ENCODE data around the gene C1QTNF6. TPM values are rescaled to one million over a fixed set of nuclear protein-coding genes. Genes with fewer than 3 reads are reported as not detected.

C1QTNF6 gene
- polyA plus RNA-seq, 1 donor from 2014 or later: 5.3 TPM

DNA sequence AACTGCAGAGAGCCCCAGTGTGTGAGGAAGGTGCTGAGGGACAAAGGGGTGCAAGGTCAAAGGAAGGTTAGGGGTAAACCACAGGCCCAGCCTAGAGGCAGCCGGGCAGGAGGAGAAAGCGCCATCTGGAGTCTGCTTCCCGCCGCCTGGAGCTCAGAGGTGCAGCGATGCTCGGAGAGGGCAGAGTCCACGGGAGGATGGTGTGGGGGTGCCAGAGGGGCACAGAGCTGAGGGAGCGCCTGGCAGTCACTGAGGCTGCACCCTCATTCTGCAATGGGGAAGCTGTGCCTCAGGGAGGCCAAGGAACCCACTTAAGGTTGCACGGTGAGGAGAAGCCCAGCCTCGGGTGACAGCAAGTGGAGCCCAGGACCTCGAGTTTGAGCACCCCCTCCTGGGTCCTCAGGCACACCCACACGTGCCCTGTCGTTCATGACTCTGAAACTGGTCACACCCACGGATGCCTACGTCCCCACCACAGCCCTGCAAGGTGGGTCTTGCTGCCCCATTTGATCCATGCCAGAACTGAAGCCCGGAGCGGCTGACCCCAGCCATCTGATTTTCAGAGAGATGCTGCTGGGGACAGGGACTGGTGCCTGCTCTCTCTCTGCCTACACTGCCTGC, 39.9 kb downstream of the C1QTNF6 start:
- H3K4me3 ChIP-seq (ENCODE audit: low read length): no peak overlapping the region
- TF ChIP-seq EP300 (conservative IDR thresholded peaks at IDR 0.05; ENCODE audit: poor library complexity, severe bottlenecking): no peak
- TF ChIP-seq POLR2AphosphoS5 (IDR thresholded peaks at IDR 0.05): no peak
- TF ChIP-seq EZH2 (IDR thresholded peaks at IDR 0.05; ENCODE audit: borderline replicate concordance, insufficient read depth, low read length, poor library complexity, severe bottlenecking): no peak
- no peak for TF ChIP-seq SMC3 (conservative IDR thresholded peaks at IDR 0.05; ENCODE audit: poor library complexity)
- TF ChIP-seq RAD21 (conservative IDR thresholded peaks at IDR 0.05): no peak
- no peak for TF ChIP-seq MXI1 (conservative IDR thresholded peaks at IDR 0.05; ENCODE audit: poor library complexity, severe bottlenecking)
- no peak for TF ChIP-seq REST (IDR thresholded peaks at IDR 0.05; ENCODE audit: borderline replicate concordance)
- TF ChIP-seq, protein P1, sequence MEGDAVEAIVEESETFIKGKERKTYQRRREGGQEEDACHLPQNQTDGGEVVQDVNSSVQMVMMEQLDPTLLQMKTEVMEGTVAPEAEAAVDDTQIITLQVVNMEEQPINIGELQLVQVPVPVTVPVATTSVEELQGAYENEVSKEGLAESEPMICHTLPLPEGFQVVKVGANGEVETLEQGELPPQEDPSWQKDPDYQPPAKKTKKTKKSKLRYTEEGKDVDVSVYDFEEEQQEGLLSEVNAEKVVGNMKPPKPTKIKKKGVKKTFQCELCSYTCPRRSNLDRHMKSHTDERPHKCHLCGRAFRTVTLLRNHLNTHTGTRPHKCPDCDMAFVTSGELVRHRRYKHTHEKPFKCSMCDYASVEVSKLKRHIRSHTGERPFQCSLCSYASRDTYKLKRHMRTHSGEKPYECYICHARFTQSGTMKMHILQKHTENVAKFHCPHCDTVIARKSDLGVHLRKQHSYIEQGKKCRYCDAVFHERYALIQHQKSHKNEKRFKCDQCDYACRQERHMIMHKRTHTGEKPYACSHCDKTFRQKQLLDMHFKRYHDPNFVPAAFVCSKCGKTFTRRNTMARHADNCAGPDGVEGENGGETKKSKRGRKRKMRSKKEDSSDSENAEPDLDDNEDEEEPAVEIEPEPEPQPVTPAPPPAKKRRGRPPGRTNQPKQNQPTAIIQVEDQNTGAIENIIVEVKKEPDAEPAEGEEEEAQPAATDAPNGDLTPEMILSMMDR (IDR thresholded peaks at IDR 0.05; ENCODE audit: poor library complexity, severe bottlenecking): no peak
- TF ChIP-seq TAF1 (IDR thresholded peaks at IDR 0.05; ENCODE audit: low read depth): no peak
- no peaks in the 10 kb centered on the region for H3K9me3 ChIP-seq (ENCODE audit: low read length)
- H2AFZ ChIP-seq (ENCODE audit: low read depth, low read length): no peak overlapping the region
- H3F3A ChIP-seq (ENCODE audit: insufficient read depth, low read length, poor library complexity, severe bottlenecking): no peaks in the 10 kb centered on the region
- no peaks in the 10 kb centered on the region for H3K79me2 ChIP-seq (replicated peaks; ENCODE audit: insufficient read depth, low read length)
- H3K36me3 ChIP-seq (ENCODE audit: insufficient read depth, low read length): no peaks in the 10 kb centered on the region
- no peaks in the 10 kb centered on the region for H3K9me2 ChIP-seq (ENCODE audit: insufficient read depth, low read length)
- no peak overlapping the region for H3K4me2 ChIP-seq (ENCODE audit: low read length)
- H3K9ac ChIP-seq (ENCODE audit: low read length): no peak overlapping the region
- no peak overlapping the region for H3K27ac ChIP-seq (ENCODE audit: low read length)
- H4K20me1 ChIP-seq (ENCODE audit: insufficient read depth): no peaks in the 10 kb centered on the region
- H3K27me3 ChIP-seq (ENCODE audit: insufficient read depth, low read depth, low read length): no peaks in the 10 kb centered on the region

DNA sequence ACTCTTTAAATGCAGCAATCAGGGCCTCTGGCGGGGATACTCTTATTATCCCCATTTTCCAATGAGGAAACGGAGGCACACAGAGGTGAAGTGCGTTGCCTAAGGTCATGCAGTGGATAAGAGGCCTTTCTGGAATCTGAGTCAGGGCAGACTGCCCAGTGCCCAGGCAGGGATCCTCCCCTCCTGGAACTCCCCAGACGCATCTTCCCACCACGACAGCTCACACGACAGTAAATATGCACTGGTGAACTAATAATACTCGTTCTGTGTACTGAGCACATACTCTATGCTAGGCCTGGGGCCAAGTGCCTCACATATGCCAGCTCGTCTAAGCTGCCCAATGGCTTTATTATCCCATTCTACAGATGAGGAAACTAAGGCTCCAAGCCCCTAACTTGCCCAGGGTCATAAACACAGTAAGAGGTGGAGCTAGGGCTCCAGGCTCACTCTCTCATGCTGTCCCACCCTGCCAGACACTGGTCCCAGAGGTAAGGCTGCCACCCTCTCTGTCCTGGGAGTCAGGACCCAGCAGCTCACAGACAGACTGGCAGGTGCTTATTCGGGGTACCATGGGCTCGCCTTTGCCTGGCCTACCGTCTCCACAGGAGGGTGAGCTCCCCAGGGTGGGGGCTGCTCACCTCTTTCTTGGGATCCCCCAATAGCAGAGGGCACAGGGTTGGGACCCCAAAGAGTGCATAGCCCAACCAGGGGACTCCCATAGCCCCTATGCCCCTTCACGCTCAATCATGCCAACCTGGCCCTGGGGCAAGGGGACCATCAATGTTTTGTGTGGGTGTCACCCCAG, 40.7 kb downstream of the C1QTNF6 start:
- Histone ChIP-seq H3K9me3 (ENCODE audit: low read length) (no peaks in the 10 kb centered on the region), H3K4me3 (ENCODE audit: low read length) (no peak overlapping the region), H3K36me3 (ENCODE audit: insufficient read depth, low read length) (no peaks in the 10 kb centered on the region), H3K79me2 (replicated peaks; ENCODE audit: insufficient read depth, low read length) (no peaks in the 10 kb centered on the region), H3K27me3 (ENCODE audit: insufficient read depth, low read depth, low read length) (no peaks in the 10 kb centered on the region), H3K4me2 (ENCODE audit: low read length) (no peak overlapping the region), H3K27ac (ENCODE audit: low read length) (no peak overlapping the region), H3K9me2 (ENCODE audit: insufficient read depth, low read length) (no peaks in the 10 kb centered on the region), H3F3A (ENCODE audit: insufficient read depth, low read length, poor library complexity, severe bottlenecking) (no peaks in the 10 kb centered on the region), H4K20me1 (ENCODE audit: insufficient read depth) (no peaks in the 10 kb centered on the region), H3K9ac (ENCODE audit: low read length) (no peak overlapping the region), H2AFZ (ENCODE audit: low read depth, low read length) (no peak overlapping the region)
- TF ChIP-seq REST (IDR thresholded peaks at IDR 0.05; ENCODE audit: borderline replicate concordance) (no peak), EP300 (conservative IDR thresholded peaks at IDR 0.05; ENCODE audit: poor library complexity, severe bottlenecking) (no peak), POLR2AphosphoS5 (IDR thresholded peaks at IDR 0.05) (no peak), SMC3 (conservative IDR thresholded peaks at IDR 0.05; ENCODE audit: poor library complexity) (no peak), EZH2 (IDR thresholded peaks at IDR 0.05; ENCODE audit: borderline replicate concordance, insufficient read depth, low read length, poor library complexity, severe bottlenecking) (no peak), MXI1 (conservative IDR thresholded peaks at IDR 0.05; ENCODE audit: poor library complexity, severe bottlenecking) (no peak), RAD21 (conservative IDR thresholded peaks at IDR 0.05) (no peak), TAF1 (IDR thresholded peaks at IDR 0.05; ENCODE audit: low read depth) (no peak)
- TF ChIP-seq, protein P1 (IDR thresholded peaks at IDR 0.05; ENCODE audit: poor library complexity, severe bottlenecking): no peak

Data from neural cell (in vitro differentiated cells).